Fibroblast of gingiva (primary cell): ENCODE results near the gene XPO5.
"Not testable (repeated sequence)": the region's sequence is repeated elsewhere in the genome, so short reads cannot be mapped to it uniquely, and the experiment has no call there.

Source experiments
- DNase-seq: peaks from one replicate; pipeline ENCODE4 v3.0.0-alpha.2; 2011; ENCODE audit warnings: low read depth

The XPO5 gene

GRCh38 chr6:43575772-43576551 lies at the start of gene XPO5, which contains the start of gene POLH:
Gene XPO5 (minus strand): TSS chr6:43576038. CDS start chr6:43575864, 174 bp downstream.
Gene POLH (plus strand): TSS chr6:43576185. CDS start chr6:43582320, 6,135 bp downstream.
- peak; percentile 91 for DNase-seq

- DNase-seq, result no peak
Measured at GRCh38 chr6:43625393-43625992, 49.7 kb upstream of the XPO5 start.

GRCh38 chr6:43624786-43625288 lies 49.0 kb upstream of the XPO5 start:
- DNase-seq, result no peak

- DNase-seq, result no peak
Measured at GRCh38 chr6:43623880-43624785, 48.3 kb upstream of the XPO5 start.

GRCh38 chr6:43622541-43622940 lies 46.7 kb upstream of the XPO5 start:
- no peak for DNase-seq

- no peak for DNase-seq
Measured at GRCh38 chr6:43621836-43622180, 46.0 kb upstream of the XPO5 start.

GRCh38 chr6:43621078-43621835 lies 45.4 kb upstream of the XPO5 start:
- no peak for DNase-seq

- no peak for DNase-seq
Measured at GRCh38 chr6:43616725-43617472, 41.1 kb upstream of the XPO5 start.

- no peak for DNase-seq
Measured at GRCh38 chr6:43614396-43614730, 38.5 kb upstream of the XPO5 start.

GRCh38 chr6:43613721-43614395 lies 38.0 kb upstream of the XPO5 start:
- no peak for DNase-seq

- DNase-seq, result no peak
Measured at GRCh38 chr6:43610431-43610830, 34.6 kb upstream of the XPO5 start.

GRCh38 chr6:43609402-43609801 lies 33.6 kb upstream of the XPO5 start:
- DNase-seq, result no peak

- no peak for DNase-seq
Measured at GRCh38 chr6:43608807-43609206, 33.0 kb upstream of the XPO5 start.

- peak; percentile 81 for DNase-seq
Measured at GRCh38 chr6:43608310-43608763, 32.5 kb upstream of the XPO5 start.

GRCh38 chr6:43606019-43606418 lies 30.2 kb upstream of the XPO5 start:
- DNase-seq, result no peak

GRCh38 chr6:43604174-43604573 lies 28.3 kb upstream of the XPO5 start:
- peak; percentile 72 for DNase-seq

GRCh38 chr6:43600595-43600994 lies 24.8 kb upstream of the XPO5 start:
- no peak for DNase-seq

GRCh38 chr6:43593938-43594337 lies 18.1 kb upstream of the XPO5 start:
- DNase-seq, result no peak

GRCh38 chr6:43589564-43589963 lies 13.7 kb upstream of the XPO5 start:
- not testable (repeated sequence) for DNase-seq

GRCh38 chr6:43588194-43588593 lies 12.4 kb upstream of the XPO5 start:
- DNase-seq, result no peak
